Epithelial cell of esophagus (primary cell): ENCODE measurements around the gene PODNL1.

Source experiments
- DNase-seq: peaks from one replicate; pipeline ENCODE4 v3.0.0; 2010; ENCODE audit warnings: low read depth
- H3K4me3 ChIP-seq: 2 replicates; pipeline ENCODE4 v1.5.1; 2011; ENCODE audit warnings: mild to moderate bottlenecking, low read length, control low read depth
- TF ChIP-seq, protein P1 (sequence below): IDR thresholded peaks from 2 replicates; pipeline ENCODE4 v1.5.1; 2011; ENCODE audit warnings: low read depth, mild to moderate bottlenecking, low read length, control low read depth, inconsistent platforms; ENCODE audit not compliant: insufficient read depth; ENCODE audit errors: missing control alignments

PODNL1 gene

DNA sequence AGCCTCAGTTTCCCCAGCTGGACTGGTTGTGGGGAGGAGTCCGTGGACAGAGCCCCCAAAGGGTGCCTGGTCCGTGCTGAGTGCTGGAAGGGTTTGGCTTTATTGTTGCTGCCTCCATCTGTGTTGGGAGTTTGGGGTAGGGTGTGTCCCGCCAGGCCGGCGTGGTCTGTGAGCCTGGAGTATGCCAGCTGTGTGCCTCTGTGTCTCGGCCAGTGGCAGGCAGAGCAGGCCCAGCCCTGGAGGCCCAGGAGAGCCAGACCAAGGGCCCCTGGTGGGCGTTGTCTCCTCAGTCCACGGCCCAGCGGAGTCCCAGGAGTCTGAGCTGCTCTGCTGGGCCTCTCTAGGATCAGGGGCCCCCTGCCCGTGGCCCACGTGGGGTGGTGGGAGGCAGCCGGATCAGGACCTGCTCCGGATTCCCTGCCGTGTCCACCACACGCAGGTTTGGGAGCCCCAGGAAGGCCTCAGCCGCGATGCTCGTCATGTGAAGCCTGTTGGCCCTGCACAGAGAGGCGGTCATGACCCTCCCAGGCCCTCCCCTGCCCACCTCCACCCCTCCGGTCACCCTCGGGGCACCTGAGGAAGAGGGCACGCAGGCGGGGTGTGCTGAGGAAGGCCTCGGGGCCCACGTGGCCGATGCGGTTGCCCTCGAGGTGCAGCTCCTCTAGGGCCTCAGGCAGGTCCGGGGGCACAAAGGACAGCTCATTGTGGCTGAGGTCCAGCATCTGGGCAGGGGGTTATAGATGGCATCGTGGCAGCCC, 6.6 kb downstream of the PODNL1 start:
- no peak overlapping the region for H3K4me3 ChIP-seq
- DNase-seq: no peak
- TF ChIP-seq, protein P1, sequence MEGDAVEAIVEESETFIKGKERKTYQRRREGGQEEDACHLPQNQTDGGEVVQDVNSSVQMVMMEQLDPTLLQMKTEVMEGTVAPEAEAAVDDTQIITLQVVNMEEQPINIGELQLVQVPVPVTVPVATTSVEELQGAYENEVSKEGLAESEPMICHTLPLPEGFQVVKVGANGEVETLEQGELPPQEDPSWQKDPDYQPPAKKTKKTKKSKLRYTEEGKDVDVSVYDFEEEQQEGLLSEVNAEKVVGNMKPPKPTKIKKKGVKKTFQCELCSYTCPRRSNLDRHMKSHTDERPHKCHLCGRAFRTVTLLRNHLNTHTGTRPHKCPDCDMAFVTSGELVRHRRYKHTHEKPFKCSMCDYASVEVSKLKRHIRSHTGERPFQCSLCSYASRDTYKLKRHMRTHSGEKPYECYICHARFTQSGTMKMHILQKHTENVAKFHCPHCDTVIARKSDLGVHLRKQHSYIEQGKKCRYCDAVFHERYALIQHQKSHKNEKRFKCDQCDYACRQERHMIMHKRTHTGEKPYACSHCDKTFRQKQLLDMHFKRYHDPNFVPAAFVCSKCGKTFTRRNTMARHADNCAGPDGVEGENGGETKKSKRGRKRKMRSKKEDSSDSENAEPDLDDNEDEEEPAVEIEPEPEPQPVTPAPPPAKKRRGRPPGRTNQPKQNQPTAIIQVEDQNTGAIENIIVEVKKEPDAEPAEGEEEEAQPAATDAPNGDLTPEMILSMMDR: no peak

DNA sequence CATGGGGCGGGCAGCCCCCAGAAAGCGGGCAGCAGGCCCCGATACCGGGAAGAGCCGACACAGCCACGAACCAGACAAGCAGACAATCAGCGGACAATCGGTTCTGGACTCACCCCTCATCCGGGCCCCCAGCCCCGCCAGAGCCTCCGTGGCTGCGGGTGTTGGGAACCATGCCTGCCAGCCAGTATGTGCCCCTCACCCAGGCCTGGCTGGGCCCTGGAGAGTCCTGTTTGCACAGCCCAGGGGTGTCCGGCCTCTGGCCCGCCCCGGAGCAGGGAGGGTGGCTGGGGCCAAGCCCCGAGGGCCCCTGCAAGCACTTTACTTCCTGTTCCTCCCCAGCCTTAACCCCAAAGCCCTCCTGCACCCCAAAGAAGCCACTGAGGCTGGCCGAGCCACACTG, 7.8 kb downstream of the PODNL1 start:
- TF ChIP-seq, protein P1: no peak
- no peak for DNase-seq
- no peak overlapping the region for H3K4me3 ChIP-seq

DNA sequence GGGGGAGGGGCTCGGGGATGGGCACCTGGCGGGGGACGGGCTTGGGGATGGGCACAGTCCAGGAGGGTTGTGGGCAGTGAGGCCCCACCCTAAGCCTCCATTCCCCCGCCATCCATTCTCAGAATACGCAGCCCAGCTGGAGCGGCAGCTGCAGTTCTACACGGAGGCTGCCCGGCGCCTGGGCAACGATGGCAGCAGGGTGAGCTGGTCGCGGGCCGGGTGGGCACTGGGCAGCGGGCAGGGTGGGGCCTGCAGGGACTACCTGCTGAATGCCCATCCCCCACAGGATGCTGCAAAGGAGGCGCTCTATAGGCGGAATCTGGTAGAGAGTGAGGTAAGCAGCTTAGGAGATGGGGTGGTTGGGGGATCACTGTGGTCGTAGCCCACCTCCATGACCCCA, 8.3 kb downstream of the PODNL1 start:
- no peak overlapping the region for H3K4me3 ChIP-seq
- TF ChIP-seq, protein P1: no peak
- no peak for DNase-seq

- H3K4me3 ChIP-seq: no peak overlapping the region
- DNase-seq: no peak
- TF ChIP-seq, protein P1: no peak
Observed at GRCh38 chr19:13929340-13929739, 8.9 kb downstream of the PODNL1 start.

- TF ChIP-seq, protein P1: no peak
- no peak overlapping the region for H3K4me3 ChIP-seq
- no peak for DNase-seq
Observed at GRCh38 chr19:13926715-13927114, 11.5 kb downstream of the PODNL1 start.

DNA sequence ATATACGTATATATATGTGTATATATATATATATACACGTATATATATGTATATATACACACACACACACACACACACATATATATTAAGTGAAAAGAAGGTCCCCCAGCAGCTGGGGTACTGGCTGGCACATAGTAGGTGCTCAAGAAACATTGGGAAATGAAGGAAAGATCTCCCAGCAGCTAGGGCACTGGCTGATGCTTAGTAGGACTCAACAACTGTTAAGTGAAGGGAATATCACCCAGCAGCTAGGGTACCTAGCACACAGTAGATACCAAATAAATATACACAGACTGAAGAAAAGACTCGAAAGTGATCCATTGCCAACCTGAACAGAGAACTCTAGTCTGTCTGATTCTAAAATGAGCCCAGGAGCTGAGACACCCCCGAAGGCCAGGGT, 12.2 kb downstream of the PODNL1 start:
- TF ChIP-seq, protein P1: no peak
- no peak for DNase-seq
- no peak overlapping the region for H3K4me3 ChIP-seq
